ENCODE data around the gene NELFCD. TPM values are rescaled to one million over a fixed set of nuclear protein-coding genes. Genes with fewer than 3 reads are reported as not detected.
"Not testable (repeated sequence)": the region's sequence is repeated elsewhere in the genome, so short reads cannot be mapped to it uniquely, and the experiment has no call there.

The NELFCD gene
- total and polyA plus RNA-seq, 2 donors from 2014 or later = 50.2 to 63.4 TPM

GRCh38 chr20:59008715-59009336, 27.8 kb downstream of the NELFCD start:
- intact Hi-C loops (cut with DNase I) = no loop called here
- no peak for TF ChIP-seq CTCF (IDR thresholded peaks at IDR 0.05; ENCODE audit: borderline replicate concordance, extremely low read depth, insufficient read depth)
- H3K36me3 ChIP-seq (ENCODE audit: control insufficient read depth in 2 of 3, insufficient read depth in 3 of 3, low read length in 3 of 3) = no peaks in the 10 kb centered on the region
- FAIRE-seq (no peak), DNase-seq (peak in 1 of 5 donors; percentile 30)
- H3K4me3 ChIP-seq (ENCODE audit: low read length in 3 of 3) = no peak overlapping the region
- no peak overlapping the region for H3K9ac ChIP-seq (ENCODE audit: low read length in 3 of 3)
- no peaks in the 10 kb centered on the region for H3K9me3 ChIP-seq (ENCODE audit: control insufficient read depth in 2 of 3, insufficient read depth in 1 of 3, low read length in 3 of 3)
- H3K27me3 ChIP-seq (ENCODE audit: control insufficient read depth, insufficient read depth, low read length) = no peaks in the 10 kb centered on the region
- peaks cover 0 to 18% (median 14%) of the 10 kb centered on the region in 3 donors for H3K4me1 ChIP-seq (ENCODE audit: control insufficient read depth in 2 of 3, insufficient read depth in 2 of 3, low read depth in 1 of 3, low read length in 3 of 3)
- no peak overlapping the region for H3K27ac ChIP-seq (ENCODE audit: low read depth in 2 of 2, low read length in 2 of 2)

- no peak overlapping the region for H3K9ac ChIP-seq (ENCODE audit: low read length in 3 of 3)
- no peak for TF ChIP-seq CTCF (IDR thresholded peaks at IDR 0.05; ENCODE audit: borderline replicate concordance, extremely low read depth, insufficient read depth)
- DNase-seq = peak in 1 of 5 donors; percentile 73
- peaks cover 0 to 12% (median 11%) of the 10 kb centered on the region in 3 donors for H3K4me1 ChIP-seq (ENCODE audit: control insufficient read depth in 2 of 3, insufficient read depth in 2 of 3, low read depth in 1 of 3, low read length in 3 of 3)
- H3K9me3 ChIP-seq (ENCODE audit: control insufficient read depth in 2 of 3, insufficient read depth in 1 of 3, low read length in 3 of 3) = no peaks in the 10 kb centered on the region
- H3K36me3 ChIP-seq (ENCODE audit: control insufficient read depth in 2 of 3, insufficient read depth in 3 of 3, low read length in 3 of 3) = no peaks in the 10 kb centered on the region
- no peaks in the 10 kb centered on the region for H3K27me3 ChIP-seq (ENCODE audit: control insufficient read depth, insufficient read depth, low read length)
- H3K4me3 ChIP-seq (ENCODE audit: low read length in 3 of 3) = no peak overlapping the region
- no peak for FAIRE-seq
- intact Hi-C loops (cut with DNase I) = no loop called here
- peak overlapping the region in 1 of 2 donors; percentile 46 for H3K27ac ChIP-seq (ENCODE audit: low read depth in 2 of 2, low read length in 2 of 2)
Observed at GRCh38 chr20:59010321-59010994, 29.4 kb downstream of the NELFCD start.

- H3K4me3 ChIP-seq (ENCODE audit: low read length in 3 of 3) = peak overlapping the region in 1 of 3 donors; percentile 12
- peak overlapping the region in 1 of 2 donors; percentile 46 for H3K27ac ChIP-seq (ENCODE audit: low read depth in 2 of 2, low read length in 2 of 2)
- no peak for TF ChIP-seq CTCF (IDR thresholded peaks at IDR 0.05; ENCODE audit: borderline replicate concordance, extremely low read depth, insufficient read depth)
- H3K27me3 ChIP-seq (ENCODE audit: control insufficient read depth, insufficient read depth, low read length) = no peaks in the 10 kb centered on the region
- no peak for FAIRE-seq
- intact Hi-C loops (cut with DNase I) = no loop called here
- peak in 1 of 5 donors; percentile 78 for DNase-seq
- no peaks in the 10 kb centered on the region for H3K9me3 ChIP-seq (ENCODE audit: control insufficient read depth in 2 of 3, insufficient read depth in 1 of 3, low read length in 3 of 3)
- H3K4me1 ChIP-seq (ENCODE audit: control insufficient read depth in 2 of 3, insufficient read depth in 2 of 3, low read depth in 1 of 3, low read length in 3 of 3) = peaks cover 0 to 9% (median 5%) of the 10 kb centered on the region in 3 donors
- no peaks in the 10 kb centered on the region for H3K36me3 ChIP-seq (ENCODE audit: control insufficient read depth in 2 of 3, insufficient read depth in 3 of 3, low read length in 3 of 3)
- H3K9ac ChIP-seq (ENCODE audit: low read length in 3 of 3) = no peak overlapping the region
Observed at GRCh38 chr20:59010995-59011873, 30.2 kb downstream of the NELFCD start.

GRCh38 chr20:59011874-59012157, 30.8 kb downstream of the NELFCD start:
- H3K4me1 ChIP-seq (ENCODE audit: control insufficient read depth in 2 of 3, insufficient read depth in 2 of 3, low read depth in 1 of 3, low read length in 3 of 3); H3K9me3 ChIP-seq (ENCODE audit: control insufficient read depth in 2 of 3, insufficient read depth in 1 of 3, low read length in 3 of 3); intact Hi-C loops (cut with DNase I); FAIRE-seq; DNase-seq; H3K27me3 ChIP-seq (ENCODE audit: control insufficient read depth, insufficient read depth, low read length); H3K9ac ChIP-seq (ENCODE audit: low read length in 3 of 3); H3K36me3 ChIP-seq (ENCODE audit: control insufficient read depth in 2 of 3, insufficient read depth in 3 of 3, low read length in 3 of 3): not testable (repeated sequence)
- Histone ChIP-seq H3K27ac (ENCODE audit: low read depth in 2 of 2, low read length in 2 of 2) (peak overlapping the region in 1 of 2 donors; percentile 16), H3K4me3 (ENCODE audit: low read length in 3 of 3) (peak overlapping the region in 1 of 3 donors; percentile 12)
